ENCODE data around the gene MEF2D. TPM values are rescaled to one million over a fixed set of nuclear protein-coding genes. Genes with fewer than 3 reads are reported as not detected.

MEF2D gene
- total and polyA plus RNA-seq, 9 donors = 16.8 to 75.3 (median 58.2) TPM

DNA sequence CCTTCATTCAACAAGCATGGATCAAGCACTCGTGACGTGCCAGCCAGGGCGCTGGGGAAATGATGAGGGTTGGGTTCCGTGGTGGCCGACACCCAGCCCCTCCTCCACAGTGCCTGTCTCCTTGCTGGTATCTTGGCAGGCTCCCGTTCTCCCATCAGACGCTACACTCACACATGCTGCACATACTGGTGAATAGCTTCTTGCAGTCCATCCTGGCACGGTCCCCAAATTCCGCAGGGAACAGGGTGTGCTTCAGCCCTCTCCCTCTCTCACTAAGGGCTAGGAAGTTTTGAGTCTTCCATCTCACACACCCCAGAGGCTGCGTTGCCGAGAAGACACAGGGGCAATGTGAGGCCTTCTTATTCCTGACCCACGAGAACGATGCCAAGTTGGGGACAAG, 10.1 kb upstream of the MEF2D start:
- H3K9me3 ChIP-seq (replicated peaks; ENCODE audit: control insufficient read depth, low read depth, low read length) = no peaks in the 10 kb centered on the region
- 51% methylated on average over 9 of the region's 13 CpGs for WGBS (ENCODE audit: insufficient coverage)
- H3K4me3 ChIP-seq (ENCODE audit: low read length) = no peak overlapping the region
- no peaks in the 10 kb centered on the region for H3K36me3 ChIP-seq (ENCODE audit: control insufficient read depth, insufficient read depth, low read length)
- H3K4me1 ChIP-seq (ENCODE audit: control insufficient read depth, insufficient read depth, low read length) = peaks cover 54% of the 10 kb centered on the region
- peak overlapping the region; percentile 69 for H3K27ac ChIP-seq (ENCODE audit: low read length)
- peak; percentile 77 for DNase-seq
- no peaks in the 10 kb centered on the region for H3K27me3 ChIP-seq (ENCODE audit: control insufficient read depth, insufficient read depth, low read length)

DNA sequence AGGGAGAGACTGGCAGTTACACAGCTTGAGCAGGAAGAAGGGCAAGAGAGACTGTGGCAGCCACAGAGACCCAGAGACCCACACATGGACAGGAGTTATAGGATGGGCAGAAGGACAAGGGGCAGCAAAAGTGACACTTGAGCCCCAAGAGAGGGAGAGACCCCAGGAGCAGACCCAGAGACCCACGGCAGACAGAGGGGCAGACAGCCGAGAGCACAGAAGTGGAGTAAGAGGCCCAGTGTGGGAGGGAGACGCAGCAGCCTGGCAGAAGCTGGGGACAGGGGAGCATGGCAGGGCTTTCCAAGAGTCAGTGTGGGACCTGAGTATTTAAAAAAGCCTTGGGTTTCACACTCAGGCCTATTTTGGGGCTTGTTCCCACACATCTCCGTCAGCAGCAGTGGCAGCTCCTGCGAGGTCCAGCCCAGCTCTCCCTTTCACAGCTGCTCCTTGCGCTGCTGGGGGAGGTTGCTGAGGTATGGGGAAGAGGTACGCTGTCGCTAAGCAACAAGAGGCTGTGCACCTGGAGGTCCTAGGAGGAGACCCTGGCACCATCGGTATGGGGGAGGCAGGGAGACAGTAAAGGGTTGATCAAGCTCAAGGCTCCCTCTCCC, 9.0 kb upstream of the MEF2D start:
- Histone ChIP-seq H3K9me3 (replicated peaks; ENCODE audit: control insufficient read depth, low read depth, low read length) (no peaks in the 10 kb centered on the region), H3K27me3 (ENCODE audit: control insufficient read depth, insufficient read depth, low read length) (no peaks in the 10 kb centered on the region), H3K36me3 (ENCODE audit: control insufficient read depth, insufficient read depth, low read length) (no peaks in the 10 kb centered on the region), H3K27ac (ENCODE audit: low read length) (no peak overlapping the region), H3K4me1 (ENCODE audit: control insufficient read depth, insufficient read depth, low read length) (peaks cover 65% of the 10 kb centered on the region), H3K4me3 (ENCODE audit: low read length) (no peak overlapping the region)
- 49% methylated on average over 3 of the region's 9 CpGs for WGBS (ENCODE audit: insufficient coverage)
- no peak for DNase-seq

DNA sequence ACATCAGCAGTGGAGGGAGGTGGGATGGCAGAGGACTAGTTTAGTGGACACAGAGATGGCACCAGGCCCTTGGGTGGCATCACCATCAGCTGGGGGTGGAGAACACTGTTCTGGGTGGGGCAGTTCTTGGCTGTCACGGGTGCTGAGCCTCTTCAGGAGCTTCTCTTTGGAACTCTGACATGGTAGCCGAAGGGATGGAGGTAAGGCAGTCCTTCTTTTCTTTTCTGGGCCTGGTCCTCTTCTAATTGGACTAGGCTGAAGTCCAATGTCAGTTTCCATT, 8.3 kb upstream of the MEF2D start:
- H3K27me3 ChIP-seq (ENCODE audit: control insufficient read depth, insufficient read depth, low read length) = no peaks in the 10 kb centered on the region
- H3K4me1 ChIP-seq (ENCODE audit: control insufficient read depth, insufficient read depth, low read length) = peaks cover 71% of the 10 kb centered on the region
- no peak overlapping the region for H3K4me3 ChIP-seq (ENCODE audit: low read length)
- H3K9me3 ChIP-seq (replicated peaks; ENCODE audit: control insufficient read depth, low read depth, low read length) = no peaks in the 10 kb centered on the region
- no peaks in the 10 kb centered on the region for H3K36me3 ChIP-seq (ENCODE audit: control insufficient read depth, insufficient read depth, low read length)
- H3K27ac ChIP-seq (ENCODE audit: low read length) = peak overlapping the region; percentile 75
- DNase-seq = no peak
- WGBS (ENCODE audit: insufficient coverage) = 67% methylated on average over 2 of the region's 2 CpGs

DNA sequence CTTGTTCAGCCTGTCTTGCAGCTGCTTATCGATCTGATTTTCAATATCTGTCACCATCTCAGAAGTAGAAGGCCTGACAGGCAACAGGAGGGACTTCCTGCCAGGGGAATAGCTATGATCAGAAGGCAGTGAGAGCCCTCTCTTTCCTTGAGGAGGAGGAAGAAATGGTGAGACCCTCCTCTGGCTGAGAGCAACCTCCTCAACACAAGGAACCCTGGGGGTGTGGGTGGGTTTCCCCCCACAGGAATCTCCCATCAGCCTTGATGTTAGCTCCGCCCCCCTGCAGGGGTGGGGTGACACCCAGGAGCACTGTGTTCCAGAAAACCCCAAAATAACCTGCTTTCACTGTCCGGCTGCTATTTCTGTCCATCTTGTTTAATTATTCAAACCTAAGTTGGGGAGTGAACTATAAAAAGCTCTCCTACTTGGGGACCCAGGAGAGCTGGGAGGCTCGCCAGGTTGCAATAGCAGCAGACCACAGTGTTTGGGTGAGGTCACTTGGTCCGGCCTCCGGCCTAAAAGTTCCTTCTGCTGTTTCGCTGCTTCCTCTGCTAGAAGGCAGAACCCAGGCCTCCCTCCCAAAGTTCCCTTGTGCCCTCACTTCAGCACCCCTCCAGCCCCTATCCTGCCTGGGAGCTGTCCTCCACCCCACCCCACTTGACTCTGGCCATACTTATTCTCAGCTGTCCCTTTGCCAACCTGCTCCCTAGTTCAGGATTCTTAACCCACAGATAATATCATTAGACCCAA, 7.8 kb upstream of the MEF2D start:
- H3K27me3 ChIP-seq (ENCODE audit: control insufficient read depth, insufficient read depth, low read length) = no peaks in the 10 kb centered on the region
- H3K9me3 ChIP-seq (replicated peaks; ENCODE audit: control insufficient read depth, low read depth, low read length) = no peaks in the 10 kb centered on the region
- no peaks in the 10 kb centered on the region for H3K36me3 ChIP-seq (ENCODE audit: control insufficient read depth, insufficient read depth, low read length)
- no peak overlapping the region for H3K4me3 ChIP-seq (ENCODE audit: low read length)
- WGBS (ENCODE audit: insufficient coverage) = 34% methylated on average over 4 of the region's 7 CpGs
- peaks cover 72% of the 10 kb centered on the region for H3K4me1 ChIP-seq (ENCODE audit: control insufficient read depth, insufficient read depth, low read length)
- H3K27ac ChIP-seq (ENCODE audit: low read length) = peak overlapping the region; percentile 75
- peak; percentile 81 for DNase-seq

DNA sequence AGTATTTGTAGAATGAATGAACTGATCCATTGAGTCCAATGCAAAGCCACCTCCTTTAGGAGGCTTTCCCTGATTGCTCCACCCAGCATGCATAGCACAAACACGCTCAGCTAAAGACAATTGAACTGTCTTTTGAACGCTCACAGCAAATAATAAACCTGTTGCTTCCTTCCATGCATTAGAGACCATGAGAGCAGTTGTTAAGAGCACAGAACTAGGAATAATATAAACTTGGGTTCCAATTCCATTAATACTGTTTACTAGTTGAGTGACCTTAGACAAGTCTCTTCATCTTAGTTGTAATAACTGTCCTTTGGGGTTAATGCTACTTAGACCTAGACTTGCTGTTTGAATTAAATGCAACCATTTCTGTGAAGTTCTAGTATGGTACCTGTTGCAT, 5.9 kb upstream of the MEF2D start:
- DNase-seq = no peak
- WGBS (ENCODE audit: insufficient coverage) = no CpG with 5 or more reads among the region's 2 CpGs
- no peak overlapping the region for H3K27ac ChIP-seq (ENCODE audit: low read length)
- H3K9me3 ChIP-seq (replicated peaks; ENCODE audit: control insufficient read depth, low read depth, low read length) = no peaks in the 10 kb centered on the region
- H3K4me3 ChIP-seq (ENCODE audit: low read length) = no peak overlapping the region
- H3K4me1 ChIP-seq (ENCODE audit: control insufficient read depth, insufficient read depth, low read length) = peaks cover 84% of the 10 kb centered on the region
- no peaks in the 10 kb centered on the region for H3K36me3 ChIP-seq (ENCODE audit: control insufficient read depth, insufficient read depth, low read length)
- H3K27me3 ChIP-seq (ENCODE audit: control insufficient read depth, insufficient read depth, low read length) = no peaks in the 10 kb centered on the region

DNA sequence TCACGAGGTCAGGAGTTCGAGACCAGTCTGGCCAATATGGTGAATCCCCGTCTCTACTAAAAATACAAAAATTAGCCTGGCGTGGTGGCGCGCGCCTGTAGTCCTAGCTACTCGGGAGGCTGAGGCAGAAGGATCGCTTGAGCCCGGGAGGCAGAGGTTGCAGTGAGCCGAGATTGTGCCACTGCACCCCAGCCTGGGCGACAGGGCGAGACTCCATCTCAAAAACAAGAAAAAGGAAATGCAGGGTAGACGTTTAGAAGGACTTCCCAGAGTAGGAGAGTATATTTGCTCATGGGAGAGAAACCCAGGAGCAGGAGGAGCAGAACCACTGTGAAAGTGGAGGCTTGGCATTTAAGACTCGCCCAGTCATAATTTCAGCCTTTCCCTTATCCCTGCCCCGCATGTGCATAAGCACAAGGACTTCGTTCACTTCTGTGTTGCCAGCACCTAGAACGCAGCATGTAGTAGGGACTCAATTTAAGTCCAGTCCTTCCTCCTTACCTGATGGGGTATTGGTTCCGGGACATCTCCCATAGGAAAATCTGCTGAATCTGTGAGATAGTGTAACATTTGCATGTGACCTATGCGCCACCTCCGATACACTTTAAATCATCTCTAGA, 5.2 kb upstream of the MEF2D start:
- peaks cover 82% of the 10 kb centered on the region for H3K4me1 ChIP-seq (ENCODE audit: control insufficient read depth, insufficient read depth, low read length)
- peak overlapping the region; percentile 100 for H3K27ac ChIP-seq (ENCODE audit: low read length)
- DNase-seq = no peak
- no peaks in the 10 kb centered on the region for H3K27me3 ChIP-seq (ENCODE audit: control insufficient read depth, insufficient read depth, low read length)
- 79% methylated on average over 16 of the region's 21 CpGs for WGBS (ENCODE audit: insufficient coverage)
- no peaks in the 10 kb centered on the region for H3K9me3 ChIP-seq (replicated peaks; ENCODE audit: control insufficient read depth, low read depth, low read length)
- no peaks in the 10 kb centered on the region for H3K36me3 ChIP-seq (ENCODE audit: control insufficient read depth, insufficient read depth, low read length)
- no peak overlapping the region for H3K4me3 ChIP-seq (ENCODE audit: low read length)

DNA sequence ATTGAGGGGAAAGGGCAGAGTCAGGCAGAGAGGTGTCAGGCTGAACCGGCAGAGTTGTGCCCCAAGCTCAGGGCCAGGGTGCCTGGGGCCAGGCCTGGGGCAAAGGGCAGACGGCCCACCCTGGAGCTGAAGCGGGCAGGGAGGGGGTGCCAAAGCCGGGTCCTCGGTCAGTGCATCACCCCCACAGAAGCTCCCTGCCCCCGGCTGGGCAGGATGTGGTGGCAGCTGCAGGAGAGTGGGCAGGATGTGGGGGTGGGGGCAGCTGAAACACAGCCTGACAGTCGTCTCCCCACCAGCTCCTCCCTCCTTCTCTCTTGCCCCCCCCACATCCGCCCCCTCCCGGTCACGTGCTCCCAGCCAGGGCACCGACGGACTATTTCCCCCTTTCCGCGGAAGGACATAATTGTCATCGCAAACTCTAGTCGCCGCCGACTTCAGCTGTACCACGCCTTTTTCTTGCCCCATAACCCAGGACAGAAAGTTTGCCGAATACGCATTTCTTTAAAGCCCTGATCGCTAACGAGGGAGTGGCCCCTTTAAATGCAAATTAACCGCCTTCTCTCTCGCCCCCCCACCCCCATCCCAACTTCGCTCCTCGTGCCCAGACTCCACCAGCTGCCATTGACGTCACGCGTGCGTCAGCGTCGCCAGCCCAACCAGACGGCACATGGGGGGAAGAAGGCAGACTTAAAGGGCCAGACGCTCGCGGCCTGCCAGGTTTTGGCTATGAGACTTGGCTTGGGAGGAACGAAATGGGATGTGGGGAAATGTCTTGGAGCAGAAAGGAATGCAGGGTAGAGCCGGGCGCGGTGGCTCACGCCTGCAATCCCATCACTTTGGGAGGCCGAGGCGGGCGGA, 4.5 kb upstream of the MEF2D start:
- H3K27me3 ChIP-seq (ENCODE audit: control insufficient read depth, insufficient read depth, low read length) = no peaks in the 10 kb centered on the region
- 3% methylated on average over 37 of the region's 45 CpGs for WGBS (ENCODE audit: insufficient coverage)
- H3K4me1 ChIP-seq (ENCODE audit: control insufficient read depth, insufficient read depth, low read length) = peaks cover 74% of the 10 kb centered on the region
- H3K9me3 ChIP-seq (replicated peaks; ENCODE audit: control insufficient read depth, low read depth, low read length) = no peaks in the 10 kb centered on the region
- H3K36me3 ChIP-seq (ENCODE audit: control insufficient read depth, insufficient read depth, low read length) = no peaks in the 10 kb centered on the region
- peak overlapping the region; percentile 100 for H3K27ac ChIP-seq (ENCODE audit: low read length)
- DNase-seq = peak; percentile 99
- H3K4me3 ChIP-seq (ENCODE audit: low read length) = peak overlapping the region; percentile 38

DNA sequence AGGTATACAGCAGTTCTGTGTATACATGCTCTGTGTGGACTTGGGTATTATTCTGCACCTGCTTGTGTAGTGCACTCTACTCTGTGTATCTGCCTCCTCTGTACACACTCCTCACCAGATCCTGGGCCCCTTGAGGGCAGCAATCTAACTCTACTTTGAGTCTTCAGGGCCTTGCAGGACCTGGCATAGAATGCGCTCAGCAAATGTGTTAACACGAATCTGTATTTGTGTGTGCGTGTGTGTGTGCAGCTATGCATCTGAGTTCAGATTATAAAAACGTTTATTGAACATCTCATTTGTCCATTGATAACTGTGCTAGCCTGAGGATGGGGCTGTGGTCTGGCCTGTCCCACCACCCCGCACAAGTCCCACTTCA, 3.9 kb upstream of the MEF2D start:
- peaks cover 68% of the 10 kb centered on the region for H3K4me1 ChIP-seq (ENCODE audit: control insufficient read depth, insufficient read depth, low read length)
- H3K27me3 ChIP-seq (ENCODE audit: control insufficient read depth, insufficient read depth, low read length) = no peaks in the 10 kb centered on the region
- H3K9me3 ChIP-seq (replicated peaks; ENCODE audit: control insufficient read depth, low read depth, low read length) = no peaks in the 10 kb centered on the region
- H3K27ac ChIP-seq (ENCODE audit: low read length) = peak overlapping the region; percentile 100
- peak; percentile 44 for DNase-seq
- WGBS (ENCODE audit: insufficient coverage) = no CpG with 5 or more reads among the region's 5 CpGs
- H3K4me3 ChIP-seq (ENCODE audit: low read length) = peak overlapping the region; percentile 38
- H3K36me3 ChIP-seq (ENCODE audit: control insufficient read depth, insufficient read depth, low read length) = no peaks in the 10 kb centered on the region

DNA sequence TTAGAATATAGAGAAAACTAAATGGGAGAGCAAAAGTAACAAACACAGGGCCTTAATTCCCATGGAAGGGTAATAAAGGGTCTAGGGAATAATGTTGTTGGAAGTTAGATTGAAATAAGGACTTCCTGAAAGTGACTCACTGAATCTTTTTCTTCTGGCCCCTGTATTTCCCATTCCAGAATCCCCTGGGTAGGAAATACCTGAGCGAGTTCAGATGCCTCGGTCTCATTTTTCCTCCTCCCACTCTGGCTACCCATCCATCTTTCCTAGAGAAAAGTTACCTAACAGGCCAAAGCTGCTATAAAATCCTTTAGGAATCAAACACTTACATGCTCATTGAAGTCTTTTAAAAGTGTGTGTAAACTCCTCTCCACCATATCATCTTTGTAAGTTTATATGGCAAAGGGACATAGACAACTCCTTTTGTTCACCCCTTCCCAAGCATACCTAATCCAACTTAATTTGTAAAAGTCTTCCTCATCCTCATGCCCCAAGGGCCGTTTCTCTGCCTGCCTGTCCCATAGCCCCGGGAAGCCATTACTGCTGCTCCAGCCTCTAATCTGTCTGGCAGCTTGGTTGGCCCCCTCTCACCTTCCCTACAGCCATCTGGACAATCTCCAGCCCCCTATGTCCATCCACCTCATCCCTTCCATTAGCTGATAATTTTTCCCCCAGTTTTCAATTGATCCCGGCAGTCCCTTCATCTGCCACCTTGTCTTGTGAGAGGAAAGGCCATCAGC, 3.3 kb upstream of the MEF2D start:
- no peaks in the 10 kb centered on the region for H3K27me3 ChIP-seq (ENCODE audit: control insufficient read depth, insufficient read depth, low read length)

More for the DNA sequence above, 3.3 kb upstream of the MEF2D start:
- H3K27ac ChIP-seq (ENCODE audit: low read length) = peak overlapping the region; percentile 100
- peak; percentile 64 for DNase-seq
- H3K36me3 ChIP-seq (ENCODE audit: control insufficient read depth, insufficient read depth, low read length) = no peaks in the 10 kb centered on the region
- no peaks in the 10 kb centered on the region for H3K9me3 ChIP-seq (replicated peaks; ENCODE audit: control insufficient read depth, low read depth, low read length)
- H3K4me3 ChIP-seq (ENCODE audit: low read length) = no peak overlapping the region
- WGBS (ENCODE audit: insufficient coverage) = 35% methylated on average over 4 of the region's 5 CpGs
- peaks cover 67% of the 10 kb centered on the region for H3K4me1 ChIP-seq (ENCODE audit: control insufficient read depth, insufficient read depth, low read length)

Measured in muscle of leg (tissue), 11 donors.